H9 (cell line): ENCODE measurements around the gene RASL10B. TPM values are rescaled to one million over a fixed set of nuclear protein-coding genes. Genes with fewer than 3 reads are reported as not detected.

Experiments
- DNase-seq: peaks from one replicate; pipeline ENCODE4 v3.0.0-alpha.2; 2017
- H2AFZ ChIP-seq: one replicate; pipeline ENCODE4 v1.6.1; 2013; ENCODE audit warnings: mild to moderate bottlenecking, low read length, control low read depth, moderate library complexity
- H2AK5ac ChIP-seq: 2 replicates; pipeline ENCODE4 v1.6.1; 2013; ENCODE audit warnings: low read length, control low read depth, mixed read lengths; ENCODE audit not compliant: insufficient read length
- H2BK120ac ChIP-seq: one replicate; pipeline ENCODE4 v1.6.1; 2013; ENCODE audit warnings: low read depth, mild to moderate bottlenecking, low read length, control low read depth, inconsistent platforms; ENCODE audit not compliant: poor library complexity, severe bottlenecking
- H2BK12ac ChIP-seq: 2 replicates; pipeline ENCODE4 v1.6.1; 2013; ENCODE audit warnings: low read length, control low read depth, mixed read lengths, low read depth; ENCODE audit not compliant: insufficient read length
- H2BK15ac ChIP-seq: 2 replicates; pipeline ENCODE4 v1.6.1; 2013; ENCODE audit warnings: low read depth, low read length, control low read depth
- H2BK20ac ChIP-seq: one replicate; pipeline ENCODE4 v1.6.1; 2013; ENCODE audit warnings: low read depth, mild to moderate bottlenecking, low read length, control low read depth, inconsistent platforms; ENCODE audit not compliant: poor library complexity, severe bottlenecking
- H2BK5ac ChIP-seq: 2 replicates; pipeline ENCODE4 v1.6.1; 2013; ENCODE audit warnings: low read length, control low read depth, mixed read lengths; ENCODE audit not compliant: insufficient read length
- H3K14ac ChIP-seq: 2 replicates; pipeline ENCODE4 v1.6.1; 2013; ENCODE audit warnings: low read length, control low read depth; ENCODE audit not compliant: insufficient read depth
- H3K18ac ChIP-seq: 2 replicates; pipeline ENCODE4 v1.6.1; 2013; ENCODE audit warnings: low read depth, mild to moderate bottlenecking, mixed read lengths, low read length, control low read depth; ENCODE audit not compliant: insufficient read length
- H3K23ac ChIP-seq: 2 replicates; pipeline ENCODE4 v1.6.1; 2013; ENCODE audit warnings: low read length, control low read depth, mixed read lengths, low read depth; ENCODE audit not compliant: insufficient read length
- H3K23me2 ChIP-seq: 2 replicates; pipeline ENCODE4 v1.6.1; 2013; ENCODE audit warnings: low read depth, mild to moderate bottlenecking, mixed read lengths, low read length, control low read depth; ENCODE audit not compliant: insufficient read length, poor library complexity, severe bottlenecking
- H3K27ac ChIP-seq: 2 replicates; pipeline ENCODE4 v1.5.1; 2013; ENCODE audit warnings: low read length, control low read depth, mixed read lengths, low read depth; ENCODE audit not compliant: insufficient read length
- H3K27me3 ChIP-seq: 2 replicates; pipeline ENCODE4 v1.6.1; 2013; ENCODE audit warnings: low read length, control low read depth, inconsistent platforms; ENCODE audit not compliant: insufficient read depth
- H3K4ac ChIP-seq: 2 replicates; pipeline ENCODE4 v1.6.1; 2013; ENCODE audit warnings: low read depth, mild to moderate bottlenecking, control low read depth, inconsistent platforms, low read length, moderate library complexity
- H3K4me1 ChIP-seq: 2 replicates; pipeline ENCODE4 v1.6.1; 2013; ENCODE audit warnings: low read length, control low read depth, inconsistent platforms; ENCODE audit not compliant: insufficient read depth
- H3K4me2 ChIP-seq: 2 replicates; pipeline ENCODE4 v1.6.1; 2013; ENCODE audit warnings: low read length, control low read depth, mixed read lengths; ENCODE audit not compliant: insufficient read length, insufficient read depth
- H3K56ac ChIP-seq: 2 replicates; pipeline ENCODE4 v1.6.1; 2013; ENCODE audit warnings: low read depth, mild to moderate bottlenecking, mixed read lengths, low read length, control low read depth; ENCODE audit not compliant: insufficient read length
- H3K79me1 ChIP-seq: 2 replicates; pipeline ENCODE4 v1.6.1; 2013; ENCODE audit warnings: low read depth, mild to moderate bottlenecking, moderate library complexity, low read length, control low read depth, inconsistent platforms; ENCODE audit not compliant: insufficient read depth, poor library complexity, severe bottlenecking
- H3K79me2 ChIP-seq: 2 replicates; pipeline ENCODE4 v1.6.1; 2013; ENCODE audit warnings: low read length, control low read depth, inconsistent platforms; ENCODE audit not compliant: insufficient read depth
- H3K9ac ChIP-seq: 2 replicates; pipeline ENCODE4 v1.6.1; 2013; ENCODE audit warnings: low read length, control low read depth, mixed read lengths; ENCODE audit not compliant: insufficient read length; ENCODE audit errors: extremely low read depth
- H3K9me3 ChIP-seq: one replicate; pipeline ENCODE4 v1.6.1; 2013; ENCODE audit warnings: low read depth, low read length, inconsistent platforms; ENCODE audit not compliant: control insufficient read depth
- H3T11ph ChIP-seq: one replicate; pipeline ENCODE4 v1.6.1; 2013; ENCODE audit warnings: mild to moderate bottlenecking, low read length, control low read depth, inconsistent platforms
- H4K20me1 ChIP-seq: one replicate; pipeline ENCODE4 v1.6.1; 2013; ENCODE audit not compliant: control insufficient read depth, insufficient read length, insufficient read depth
- H4K5ac ChIP-seq: 2 replicates; pipeline ENCODE4 v1.6.1; 2013; ENCODE audit warnings: low read depth, mild to moderate bottlenecking, mixed read lengths, low read length, control low read depth; ENCODE audit not compliant: insufficient read length
- H4K8ac ChIP-seq: replicated peaks from 2 replicates; pipeline ENCODE4 v1.6.1; 2013; ENCODE audit warnings: low read length, control low read depth, mixed read lengths, low read depth; ENCODE audit not compliant: insufficient read length
- H4K91ac ChIP-seq: 2 replicates; pipeline ENCODE4 v1.6.1; 2013; ENCODE audit warnings: low read depth, mild to moderate bottlenecking, moderate library complexity, mixed read lengths, low read length, control low read depth; ENCODE audit not compliant: insufficient read length
- H3K27ac Mint-ChIP-seq, 3 experiments: 2 replicates in 2 of 3; 3 replicates in 1 of 3; pipeline ENCODE4 v1.8.0; 2020 to 2021; ENCODE audit warnings: mixed read lengths in 3 of 3, mild to moderate bottlenecking in 1 of 3, moderate library complexity in 1 of 3
- H3K27me3 Mint-ChIP-seq: 2 replicates; pipeline ENCODE4 v1.8.0; 2021; ENCODE audit warnings: low read depth, mild to moderate bottlenecking, moderate library complexity, mixed read lengths
- H3K36me3 Mint-ChIP-seq, 3 experiments: 2 replicates in 2 of 3; 3 replicates in 1 of 3; pipeline ENCODE4 v1.8.0; 2020 to 2021; ENCODE audit warnings: low read depth in 3 of 3, mixed read lengths in 3 of 3; ENCODE audit not compliant: insufficient read depth in 1 of 3
- H3K4me1 Mint-ChIP-seq, 2 experiments: 2 replicates each; pipeline ENCODE4 v1.8.0; 2020; ENCODE audit warnings: mixed read lengths in 2 of 2
- H3K4me3 Mint-ChIP-seq, 2 experiments: 2 replicates in 1 of 2; 3 replicates in 1 of 2; pipeline ENCODE4 v1.8.0; 2020 to 2021; ENCODE audit warnings: mild to moderate bottlenecking in 2 of 2, mixed read lengths in 2 of 2, moderate library complexity in 1 of 2
- H3K9me3 Mint-ChIP-seq, 2 experiments: 2 replicates in 1 of 2; 3 replicates in 1 of 2; pipeline ENCODE4 v1.8.0; 2020; ENCODE audit warnings: mild to moderate bottlenecking in 2 of 2, mixed read lengths in 2 of 2, moderate library complexity in 1 of 2
- WGBS: extraction: QIAGEN DNeasy Blood & Tissue Kit; methylation state at CpG from one replicate; pipeline ENCODE4 v1.1.7; 2013; ENCODE audit warnings: missing lambda C conversion rate, low lambda C conversion rate, mixed read lengths; ENCODE audit not compliant: insufficient read length; ENCODE audit errors: extremely low coverage; 5-methylcytosine and 5-hydroxymethylcytosine counted together
- total RNA-seq: library from RNA; stranded (reverse); gene quantifications from 2 replicates; pipeline ENCODE4 v1.2.1, GENCODE V29; 2021
- TF ChIP-seq, protein P1 (sequence below): fragments of 200-600 bp; sonication (generic); conservative IDR thresholded peaks from 3 replicates; pipeline ENCODE4 v1.8.0; 2021; ENCODE audit warnings: antibody characterized with exemption, mild to moderate bottlenecking

RASL10B gene
- total RNA-seq, 1 experiment from 2014 or later: 15.9 TPM

DNA sequence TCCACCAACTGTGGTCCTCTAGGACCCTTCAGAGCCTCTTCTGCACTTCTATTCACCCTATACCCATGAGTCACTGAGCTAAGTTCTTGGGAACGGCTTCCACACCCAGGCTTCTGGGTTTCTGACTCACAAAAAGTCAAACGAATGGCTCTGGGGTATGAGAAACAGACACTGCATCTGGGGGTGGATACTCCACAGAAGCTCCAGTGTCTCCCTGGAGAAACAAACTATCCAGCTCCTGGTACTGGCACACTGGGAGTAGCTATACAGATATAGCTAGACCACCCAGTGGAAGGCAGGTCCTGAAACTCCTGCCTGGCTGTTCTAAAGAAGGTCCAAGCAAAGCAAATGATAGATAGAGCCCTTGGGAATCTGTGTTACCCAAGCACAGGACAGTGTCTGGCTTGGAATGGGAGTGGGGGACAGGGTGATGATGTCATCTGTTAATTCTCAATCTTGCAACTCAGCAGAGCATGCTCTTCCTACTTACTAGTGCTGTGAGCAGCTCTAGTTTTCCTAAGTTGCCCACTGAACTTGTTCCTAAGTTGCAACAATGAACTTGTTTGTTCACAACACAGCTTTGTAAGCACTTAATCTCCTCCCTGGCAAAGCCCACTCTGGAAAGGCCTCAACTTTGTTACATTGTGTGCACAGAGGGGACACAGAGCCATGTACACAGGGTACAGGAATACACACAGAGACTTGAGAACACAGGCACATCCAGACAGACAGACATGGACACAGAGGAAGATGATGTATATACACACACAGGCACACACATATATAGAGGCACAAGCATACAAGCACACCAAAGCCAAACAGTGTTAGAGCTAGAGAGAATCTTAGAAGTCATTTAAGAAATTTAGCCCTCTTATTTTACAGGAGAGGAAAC lies 57.3 kb downstream of the RASL10B start:
- Histone ChIP-seq H3K79me2 (no peaks in the 10 kb centered on the region), H3K4me2 (no peak overlapping the region), H4K91ac (no peak overlapping the region), H2BK120ac (no peak overlapping the region), H3K9me3 (no peaks in the 10 kb centered on the region), H3K27me3 (peaks cover 4% of the 10 kb centered on the region), H3K56ac (no peak overlapping the region), H3K79me1 (no peaks in the 10 kb centered on the region), H2BK15ac (no peak overlapping the region), H3K23me2 (no peaks in the 10 kb centered on the region), H2BK12ac (no peak overlapping the region), H4K8ac (no peak overlapping the region), H2BK5ac (no peak overlapping the region), H2BK20ac (no peak overlapping the region), H3K9ac (no peak overlapping the region), H3K4ac (no peak overlapping the region), H3K14ac (no peak overlapping the region), H3K18ac (no peak overlapping the region), H3K27ac (no peak overlapping the region), H2AFZ (no peak overlapping the region), H4K20me1 (no peaks in the 10 kb centered on the region), H3K23ac (no peak overlapping the region), H4K5ac (no peak overlapping the region), H3K4me1 (0 out of 2 replicates have a peak, but pooled peaks cover 2% of the 10 kb centered on the region), H3T11ph (no peak overlapping the region), H2AK5ac (no peak overlapping the region)
- Mint-ChIP-seq H3K27me3 (peaks cover 67% of the 10 kb centered on the region), H3K27ac (no peak overlapping the region), H3K4me1 (peaks cover 6 to 19% of the 10 kb centered on the region in 2 experiments), H3K36me3 (no peaks in the 10 kb centered on the region), H3K9me3 (no peaks in the 10 kb centered on the region), H3K4me3 (no peak overlapping the region; a peak in 1 of 5 replicates)
- TF ChIP-seq, protein P1, sequence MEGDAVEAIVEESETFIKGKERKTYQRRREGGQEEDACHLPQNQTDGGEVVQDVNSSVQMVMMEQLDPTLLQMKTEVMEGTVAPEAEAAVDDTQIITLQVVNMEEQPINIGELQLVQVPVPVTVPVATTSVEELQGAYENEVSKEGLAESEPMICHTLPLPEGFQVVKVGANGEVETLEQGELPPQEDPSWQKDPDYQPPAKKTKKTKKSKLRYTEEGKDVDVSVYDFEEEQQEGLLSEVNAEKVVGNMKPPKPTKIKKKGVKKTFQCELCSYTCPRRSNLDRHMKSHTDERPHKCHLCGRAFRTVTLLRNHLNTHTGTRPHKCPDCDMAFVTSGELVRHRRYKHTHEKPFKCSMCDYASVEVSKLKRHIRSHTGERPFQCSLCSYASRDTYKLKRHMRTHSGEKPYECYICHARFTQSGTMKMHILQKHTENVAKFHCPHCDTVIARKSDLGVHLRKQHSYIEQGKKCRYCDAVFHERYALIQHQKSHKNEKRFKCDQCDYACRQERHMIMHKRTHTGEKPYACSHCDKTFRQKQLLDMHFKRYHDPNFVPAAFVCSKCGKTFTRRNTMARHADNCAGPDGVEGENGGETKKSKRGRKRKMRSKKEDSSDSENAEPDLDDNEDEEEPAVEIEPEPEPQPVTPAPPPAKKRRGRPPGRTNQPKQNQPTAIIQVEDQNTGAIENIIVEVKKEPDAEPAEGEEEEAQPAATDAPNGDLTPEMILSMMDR: no peak
- no CpG with 5 or more reads among the region's 2 CpGs for WGBS
- no peak for DNase-seq
